ENCODE data around the gene ERMARD. TPM values are rescaled to one million over a fixed set of nuclear protein-coding genes. Genes with fewer than 3 reads are reported as not detected.
A peak's percentile ranks its signal among the peaks of the same experiment; 100 is the strongest.

ERMARD gene
- total RNA-seq, 4 donors from 2014 or later, result 14.6 to 49.1 (median 20.4) TPM

DNA sequence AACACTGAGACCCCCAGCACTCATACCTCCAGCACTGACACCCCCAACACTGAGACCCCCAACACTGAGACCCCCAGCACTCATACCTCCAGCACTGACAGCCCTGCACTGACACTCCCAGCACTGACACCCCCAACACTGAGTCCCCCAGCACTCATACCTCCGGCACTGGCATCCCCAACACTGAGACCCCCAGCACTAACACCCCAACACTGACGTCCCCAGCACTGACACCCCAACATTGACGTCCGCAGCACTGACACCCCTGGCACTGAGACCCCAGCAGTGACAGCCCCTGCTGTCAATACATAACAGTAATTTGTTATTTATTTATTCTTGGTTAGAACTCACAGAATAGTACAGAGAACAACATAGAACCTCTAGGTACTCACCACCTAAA lies 58.0 kb downstream of the ERMARD start:
- Histone ChIP-seq H3K27ac (no peak overlapping the region), H3K4me3 (no peak overlapping the region), H3K27me3 (peaks cover 16% of the 10 kb centered on the region), H3K9me3 (no peaks in the 10 kb centered on the region), H3K36me3 (no peaks in the 10 kb centered on the region), H3K4me1 (peaks cover 5% of the 10 kb centered on the region)
- TF ChIP-seq POLR2AphosphoS5 (IDR thresholded peaks at IDR 0.05) (no peak), CTCF (IDR thresholded peaks at IDR 0.05) (no peak), EP300 (IDR thresholded peaks at IDR 0.05) (no peak), POLR2A (IDR thresholded peaks at IDR 0.05) (no peak)
- WGBS, result 81% methylated on average over 4 of the region's 4 CpGs
- DNase-seq (ENCODE audit: low spot score in 2 of 2), result peak in 1 of 2 donors; percentile 49

- TF ChIP-seq POLR2AphosphoS5 (IDR thresholded peaks at IDR 0.05) (no peak), POLR2A (IDR thresholded peaks at IDR 0.05) (no peak), EP300 (IDR thresholded peaks at IDR 0.05) (no peak), CTCF (IDR thresholded peaks at IDR 0.05) (no peak)
- no peak overlapping the region for H3K4me3 ChIP-seq
- peaks cover 6% of the 10 kb centered on the region for H3K27me3 ChIP-seq
- no peaks in the 10 kb centered on the region for H3K9me3 ChIP-seq
- no peaks in the 10 kb centered on the region for H3K36me3 ChIP-seq
- WGBS, result 26% methylated on average over 12 of the region's 18 CpGs
- H3K4me1 ChIP-seq, result peaks cover 5% of the 10 kb centered on the region
- no peak overlapping the region for H3K27ac ChIP-seq
- peak in 1 of 2 donors; percentile 74 for DNase-seq (ENCODE audit: low spot score in 2 of 2)
Measured at GRCh38 chr6:169810066-169810989, 58.9 kb downstream of the ERMARD start.

DNA sequence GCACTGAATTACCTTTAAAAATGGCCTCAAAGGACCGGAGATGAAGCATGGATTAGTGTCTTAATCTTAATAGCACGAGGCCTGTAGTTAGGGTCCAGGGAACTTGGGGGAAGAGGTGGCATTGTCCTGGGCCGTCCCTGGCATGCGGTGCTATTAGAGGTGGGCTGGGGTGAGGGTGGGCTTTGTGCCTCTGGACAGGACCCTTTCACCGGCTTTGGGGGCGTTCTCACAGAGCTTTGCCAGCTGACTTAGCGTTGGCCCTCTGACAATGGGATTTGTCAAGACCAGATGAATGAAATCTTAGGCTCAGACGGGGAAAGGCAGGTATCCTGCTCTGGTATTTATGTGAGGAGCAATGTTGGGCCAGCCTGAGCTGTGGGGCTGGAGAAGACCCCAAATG lies 59.6 kb downstream of the ERMARD start:
- peaks cover 3% of the 10 kb centered on the region for H3K27me3 ChIP-seq
- H3K4me1 ChIP-seq, result peaks cover 5% of the 10 kb centered on the region
- 96% methylated on average over 4 of the region's 8 CpGs for WGBS
- TF ChIP-seq EP300 (IDR thresholded peaks at IDR 0.05), result no peak
- no peak for TF ChIP-seq POLR2AphosphoS5 (IDR thresholded peaks at IDR 0.05)
- no peak for TF ChIP-seq CTCF (IDR thresholded peaks at IDR 0.05)
- TF ChIP-seq POLR2A (IDR thresholded peaks at IDR 0.05), result no peak
- no peaks in the 10 kb centered on the region for H3K36me3 ChIP-seq
- no peak overlapping the region for H3K4me3 ChIP-seq
- H3K9me3 ChIP-seq, result no peaks in the 10 kb centered on the region
- peak in 1 of 2 donors; percentile 72 for DNase-seq (ENCODE audit: low spot score in 2 of 2)
- H3K27ac ChIP-seq, result no peak overlapping the region

- peaks cover 5% of the 10 kb centered on the region for H3K4me1 ChIP-seq
- no peak for TF ChIP-seq CTCF (IDR thresholded peaks at IDR 0.05)
- TF ChIP-seq POLR2A (IDR thresholded peaks at IDR 0.05), result no peak
- no peak for TF ChIP-seq POLR2AphosphoS5 (IDR thresholded peaks at IDR 0.05)
- no peak for TF ChIP-seq EP300 (IDR thresholded peaks at IDR 0.05)
- DNase-seq (ENCODE audit: low spot score in 2 of 2), result peak in 1 of 2 donors; percentile 53
- H3K27ac ChIP-seq, result no peak overlapping the region
- H3K36me3 ChIP-seq, result no peaks in the 10 kb centered on the region
- 93% methylated on average over 15 of the region's 18 CpGs for WGBS
- H3K4me3 ChIP-seq, result no peak overlapping the region
- peaks cover 3% of the 10 kb centered on the region for H3K27me3 ChIP-seq
- no peaks in the 10 kb centered on the region for H3K9me3 ChIP-seq
Measured at GRCh38 chr6:169811521-169812256, 60.3 kb downstream of the ERMARD start.

DNA sequence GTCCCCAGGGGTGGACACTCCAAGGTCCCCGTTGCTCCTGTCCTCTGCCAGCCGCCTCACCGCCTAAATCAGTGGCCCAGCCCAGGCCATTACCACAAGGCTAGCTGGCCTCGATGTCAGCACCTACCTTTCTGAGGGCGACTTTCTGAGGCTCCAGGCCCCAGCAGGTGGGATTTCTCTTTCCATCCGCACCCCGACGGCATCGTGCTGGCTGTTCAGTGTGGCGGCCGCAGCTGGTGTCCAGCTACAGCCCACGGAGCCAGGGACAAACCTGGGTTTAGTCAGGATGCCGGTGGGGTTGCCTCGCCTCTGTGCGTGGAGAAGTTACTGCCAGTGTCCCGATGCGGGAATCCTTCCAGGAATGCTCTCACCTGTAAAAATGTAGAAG lies 60.8 kb downstream of the ERMARD start:
- Histone ChIP-seq H3K36me3 (no peaks in the 10 kb centered on the region), H3K27me3 (peaks cover 2% of the 10 kb centered on the region), H3K4me1 (peaks cover 5% of the 10 kb centered on the region), H3K4me3 (no peak overlapping the region), H3K9me3 (no peaks in the 10 kb centered on the region), H3K27ac (no peak overlapping the region)
- no peak for TF ChIP-seq CTCF (IDR thresholded peaks at IDR 0.05)
- TF ChIP-seq POLR2AphosphoS5 (IDR thresholded peaks at IDR 0.05), result no peak
- no peak for TF ChIP-seq EP300 (IDR thresholded peaks at IDR 0.05)
- no peak for TF ChIP-seq POLR2A (IDR thresholded peaks at IDR 0.05)
- WGBS, result 94% methylated on average over 17 of the region's 17 CpGs
- DNase-seq (ENCODE audit: low spot score in 2 of 2), result peak in 1 of 2 donors; percentile 75
